ENCODE results near the gene COL25A1.

The COL25A1 gene

GRCh38 chr4:108867476-108867875, 435.0 kb downstream of the COL25A1 start:
- DNase-seq (ENCODE audit: low read depth in 2 of 2) = no peak

- no peak for DNase-seq (ENCODE audit: low read depth in 2 of 2)
These were observed 441.1 kb downstream of the COL25A1 start for GRCh38 chr4:108861334-108861733.

- no peak for DNase-seq (ENCODE audit: low read depth in 2 of 2)
These were observed 447.7 kb downstream of the COL25A1 start for GRCh38 chr4:108854786-108855185.

GRCh38 chr4:108852691-108853090, 449.8 kb downstream of the COL25A1 start:
- no peak for DNase-seq (ENCODE audit: low read depth in 2 of 2)

GRCh38 chr4:108851366-108851765, 451.1 kb downstream of the COL25A1 start:
- DNase-seq (ENCODE audit: low read depth in 2 of 2) = no peak

GRCh38 chr4:108850219-108850649, 452.2 kb downstream of the COL25A1 start:
- DNase-seq (ENCODE audit: low read depth in 2 of 2) = no peak

DNA sequence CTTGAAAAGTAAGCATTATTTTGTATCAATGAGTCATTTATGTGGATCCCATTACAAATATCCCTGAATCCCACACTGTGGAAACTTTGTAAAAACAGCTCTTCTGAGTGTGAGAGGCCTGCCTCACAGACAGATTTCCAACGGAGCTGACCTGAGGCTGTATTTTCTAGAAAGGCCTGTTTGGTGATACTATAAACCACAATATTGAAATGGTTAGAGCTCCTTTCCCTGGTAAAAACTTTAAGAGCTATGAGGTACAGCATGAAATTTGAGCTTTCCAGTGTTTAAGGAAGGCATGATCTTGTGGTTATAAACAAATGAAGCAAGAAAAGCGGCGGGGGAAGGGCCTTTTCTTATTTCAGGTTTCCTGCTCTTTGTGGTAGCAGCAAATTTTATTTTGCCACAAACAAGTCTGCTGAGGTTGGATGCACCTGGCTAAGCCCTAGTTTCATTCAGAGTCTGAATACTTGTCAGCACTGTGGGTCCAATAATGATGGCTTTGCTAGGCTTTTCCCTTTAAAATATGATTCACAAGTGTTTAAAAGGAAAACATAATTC, 452.8 kb downstream of the COL25A1 start:
- DNase-seq (ENCODE audit: low read depth in 2 of 2) = no peak

DNA sequence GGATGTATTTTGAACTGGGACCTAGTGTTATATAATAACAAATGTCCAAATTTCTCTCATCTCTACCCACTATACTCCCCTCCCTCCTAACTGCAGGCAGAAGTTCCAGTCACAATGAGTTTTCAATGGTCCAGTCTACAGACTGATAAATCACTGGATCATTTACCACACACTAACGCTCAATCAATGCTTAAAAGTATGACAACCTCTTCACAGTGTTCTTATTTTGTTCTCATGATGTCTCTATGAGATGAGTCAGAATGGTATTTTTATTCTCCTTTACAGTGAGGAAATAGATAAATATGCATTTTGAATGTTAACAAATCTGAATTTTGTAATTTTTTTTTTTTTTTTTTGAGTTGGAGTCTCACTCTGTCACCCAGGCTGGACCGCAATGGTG, 455.9 kb downstream of the COL25A1 start:
- DNase-seq (ENCODE audit: low read depth in 2 of 2) = no peak

- DNase-seq (ENCODE audit: low read depth in 2 of 2) = no peak
These were observed 462.0 kb downstream of the COL25A1 start for GRCh38 chr4:108840426-108840975.

DNA sequence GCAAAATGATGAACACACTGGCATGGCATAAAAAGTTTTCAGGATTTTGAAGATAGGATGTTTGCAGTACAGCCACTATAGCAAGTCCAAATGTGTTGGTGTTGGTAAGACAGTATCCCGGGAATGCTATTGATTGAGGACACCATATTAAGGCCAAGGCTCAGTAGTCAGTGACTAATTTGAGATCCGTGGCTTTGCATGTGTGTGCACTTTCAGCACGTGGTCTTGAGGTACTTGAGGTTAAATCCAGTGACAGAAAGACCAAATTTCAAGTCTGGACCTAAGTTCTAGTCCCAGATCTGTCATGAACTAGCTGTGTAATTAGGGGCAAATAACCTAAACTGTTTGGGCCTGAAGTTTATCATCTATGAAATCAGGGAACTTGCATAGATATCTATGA, 463.1 kb downstream of the COL25A1 start:
- DNase-seq (ENCODE audit: low read depth in 2 of 2) = no peak

- DNase-seq (ENCODE audit: low read depth in 2 of 2) = no peak
These were observed 464.0 kb downstream of the COL25A1 start for GRCh38 chr4:108838451-108838850.

- no peak for DNase-seq (ENCODE audit: low read depth in 2 of 2)
These were observed 467.5 kb downstream of the COL25A1 start for GRCh38 chr4:108834835-108835384.

DNA sequence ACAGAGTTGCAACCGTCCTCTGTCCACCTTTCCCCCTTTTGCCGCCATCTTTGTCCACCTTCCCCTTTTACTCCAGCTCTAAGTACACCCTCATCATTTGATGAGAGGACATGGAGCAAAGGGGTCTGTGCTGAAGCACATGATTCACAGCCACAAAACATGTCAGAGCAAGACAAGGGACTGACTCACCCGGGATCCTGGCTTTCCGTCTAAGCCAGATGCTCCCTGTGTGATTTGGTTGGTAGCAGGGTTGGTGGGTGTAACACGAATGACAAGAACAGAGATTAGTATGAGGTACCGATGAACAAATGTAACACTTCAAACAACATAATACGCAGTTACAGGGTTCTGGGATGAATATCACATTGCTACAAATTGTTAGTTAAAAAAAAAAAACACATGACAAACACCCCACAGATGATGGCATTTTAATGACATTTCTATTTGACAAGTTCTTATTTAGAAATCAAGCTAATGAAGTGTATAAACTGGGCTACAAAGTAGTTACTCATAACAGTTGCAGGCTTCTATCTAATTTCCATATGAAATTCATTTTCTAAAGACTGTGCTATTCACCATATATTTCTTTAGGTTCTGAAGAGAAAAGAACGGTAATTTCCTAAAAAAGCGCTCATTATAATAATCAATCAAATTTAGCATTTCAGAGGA, 468.2 kb downstream of the COL25A1 start:
- no peak for DNase-seq (ENCODE audit: low read depth in 2 of 2)

DNA sequence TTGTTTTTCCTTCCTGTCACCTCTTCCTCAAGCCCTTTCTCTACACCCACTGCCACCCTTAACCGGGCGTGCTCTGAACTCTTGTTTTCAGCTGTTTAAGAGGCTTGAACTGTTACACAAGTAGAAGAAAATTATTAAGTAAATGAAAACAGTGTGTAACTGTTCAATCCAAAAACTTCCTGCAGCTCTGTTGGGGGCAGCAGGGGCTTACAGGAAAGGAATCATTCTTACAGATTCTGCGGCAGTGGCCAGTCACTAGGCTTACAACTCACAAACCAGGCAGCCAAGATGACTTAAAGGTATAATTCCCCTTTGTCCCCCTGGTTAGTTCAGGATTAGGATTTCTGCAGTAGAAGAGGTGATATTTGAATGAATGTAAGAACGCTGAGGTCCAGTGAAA, 469.4 kb downstream of the COL25A1 start:
- DNase-seq (ENCODE audit: low read depth in 2 of 2) = no peak

GRCh38 chr4:108831886-108832285, 470.6 kb downstream of the COL25A1 start:
- DNase-seq (ENCODE audit: low read depth in 2 of 2) = no peak

- DNase-seq (ENCODE audit: low read depth in 2 of 2) = no peak
These were observed 471.2 kb downstream of the COL25A1 start for GRCh38 chr4:108831291-108831690.

DNA sequence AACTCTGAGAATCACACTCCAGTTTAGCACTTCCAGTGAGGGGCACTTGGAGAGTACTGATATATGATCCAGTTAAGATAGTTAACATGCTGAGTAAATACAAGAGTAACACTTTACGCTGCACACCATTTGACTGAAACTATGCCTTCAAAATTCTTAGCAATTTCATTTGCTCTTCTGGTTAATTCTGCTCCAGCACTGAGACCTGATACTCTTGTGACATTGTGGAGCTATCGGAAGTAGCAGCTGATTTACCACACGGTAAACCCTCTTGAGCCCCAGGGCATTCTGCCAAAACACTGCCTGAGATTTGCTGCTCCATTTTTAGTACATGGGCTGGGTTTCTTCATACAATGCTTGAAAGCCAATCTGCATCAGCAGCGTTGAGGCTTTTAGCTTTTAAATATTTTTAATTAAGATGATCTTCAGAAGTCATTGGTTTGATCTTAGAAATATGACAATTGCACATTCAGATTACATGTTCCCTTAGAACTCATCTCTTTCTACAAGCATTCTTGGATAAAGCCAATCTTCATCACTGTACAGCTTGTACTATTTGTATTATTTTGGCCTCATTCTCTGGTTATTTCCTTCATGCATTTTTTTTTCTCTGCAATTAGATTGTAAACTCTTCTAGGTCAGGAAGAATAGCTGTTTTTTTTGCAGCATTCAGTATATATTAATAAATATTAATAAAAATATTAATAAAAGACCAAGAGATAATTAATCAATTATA, 471.8 kb downstream of the COL25A1 start:
- DNase-seq (ENCODE audit: low read depth in 2 of 2) = no peak

DNA sequence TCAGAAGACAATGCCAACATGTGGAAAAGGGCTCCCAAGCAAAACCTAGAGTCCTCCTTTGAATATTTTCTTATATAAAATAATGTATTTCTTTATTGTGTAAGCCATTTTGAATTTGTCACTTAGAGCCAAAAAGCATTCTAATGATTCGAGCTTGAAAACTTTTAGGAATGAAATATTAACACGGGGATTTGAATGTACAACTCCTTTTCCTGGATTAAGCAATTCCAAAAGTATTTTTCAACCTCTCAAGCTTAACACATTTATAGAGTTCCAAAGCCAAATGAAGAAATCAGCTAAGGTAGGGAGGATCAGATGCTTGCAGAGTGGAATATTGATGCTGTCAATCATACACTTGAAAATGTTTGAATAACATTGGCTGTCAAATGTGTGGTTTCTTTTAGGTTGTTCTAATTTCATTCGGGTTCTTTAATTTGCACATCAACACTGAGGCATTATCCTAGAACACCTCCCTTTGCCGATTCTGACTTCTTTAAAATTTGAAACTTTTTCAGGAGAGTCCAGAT, 472.4 kb downstream of the COL25A1 start:
- no peak for DNase-seq (ENCODE audit: low read depth in 2 of 2)

GRCh38 chr4:108828620-108829019, 473.8 kb downstream of the COL25A1 start:
- no peak for DNase-seq (ENCODE audit: low read depth in 2 of 2)

- no peak for DNase-seq (ENCODE audit: low read depth in 2 of 2)
These were observed 476.7 kb downstream of the COL25A1 start for GRCh38 chr4:108825737-108826136.

DNA sequence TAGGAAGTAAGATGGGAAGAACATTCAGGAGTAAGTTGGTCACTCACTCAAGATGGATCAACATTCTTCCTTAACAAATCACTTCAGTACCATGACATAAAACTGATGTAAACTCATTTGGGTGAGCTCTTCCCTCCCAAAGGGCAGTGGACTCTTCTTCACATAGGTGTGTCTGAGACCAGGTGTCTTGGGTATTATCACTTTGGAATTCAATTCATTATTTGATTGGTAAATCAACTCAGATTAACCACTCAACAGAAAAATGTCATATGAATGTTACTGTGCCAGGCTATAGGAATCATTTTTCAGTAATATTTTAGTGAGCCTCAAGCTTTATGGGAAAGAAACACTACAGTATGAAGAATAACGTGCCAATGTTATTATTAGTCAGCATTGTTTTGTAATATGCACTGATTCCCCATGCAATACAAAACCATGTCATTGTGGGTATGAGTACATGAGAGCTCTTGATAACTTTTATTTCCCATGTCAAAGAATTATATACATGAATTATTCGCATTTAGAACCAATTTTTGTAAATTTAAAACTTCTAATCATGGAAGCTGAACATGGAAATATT, 481.0 kb downstream of the COL25A1 start:
- no peak for DNase-seq (ENCODE audit: low read depth in 2 of 2)
